SK-N-SH treated with all-trans-retinoic acid at 6 μM for 48 hours (cell line): ENCODE measurements around the gene DPP8.

Source experiments
- ATAC-seq: fragments of 200-7000 bp; cut with Tn5 transposase; 3 replicates; pipeline ENCODE4 v1.9.1; 2020; ENCODE audit warnings: mild to moderate bottlenecking, moderate library complexity
- ARNTL ChIP-seq: fragments of 450-650 bp; formaldehyde crosslinking; IDR thresholded peaks from 2 replicates; pipeline ENCODE4 v1.5.0; 2020; ENCODE audit warnings: low read depth, mild to moderate bottlenecking, moderate library complexity, borderline replicate concordance
- CREB5 ChIP-seq: fragments of 250-450 bp; sonication (Bioruptor Pico); IDR thresholded peaks from 2 replicates; pipeline ENCODE4 v1.5.1; 2020; ENCODE audit warnings: low read depth, mild to moderate bottlenecking, moderate library complexity
- CSDC2 ChIP-seq: fragments of 250-450 bp; sonication (Bioruptor Pico); IDR thresholded peaks from 2 replicates; pipeline ENCODE4 v1.5.0; 2020; ENCODE audit warnings: mild to moderate bottlenecking, moderate library complexity
- ESRRG ChIP-seq: fragments of 250-450 bp; sonication (Bioruptor Pico); IDR thresholded peaks from 2 replicates; pipeline ENCODE4 v1.6.1; 2021; ENCODE audit warnings: mild to moderate bottlenecking
- GLIS3 ChIP-seq: fragments of 250-450 bp; sonication (Bioruptor Pico); IDR thresholded peaks from 2 replicates; pipeline ENCODE4 v1.5.0; 2020; ENCODE audit warnings: mild to moderate bottlenecking, moderate library complexity
- ISL1 ChIP-seq: fragments of 250-450 bp; sonication (Bioruptor Pico); IDR thresholded peaks from 2 replicates; pipeline ENCODE4 v2.1.2; 2022; ENCODE audit warnings: mild to moderate bottlenecking, moderate library complexity
- OSR1 ChIP-seq: fragments of 250-450 bp; sonication (Bioruptor Pico); IDR thresholded peaks from 2 replicates; pipeline ENCODE4 v1.8.0; 2022; ENCODE audit warnings: moderate library complexity, mild to moderate bottlenecking, inconsistent platforms
- PATZ1 ChIP-seq: fragments of 250-450 bp; sonication (Bioruptor Pico); IDR thresholded peaks from 2 replicates; pipeline ENCODE4 v1.8.0; 2020; ENCODE audit warnings: mild to moderate bottlenecking, moderate library complexity, borderline replicate concordance
- POU6F1 ChIP-seq: fragments of 250-450 bp; sonication (Bioruptor Pico); IDR thresholded peaks from 2 replicates; pipeline ENCODE4 v1.8.0; 2021; ENCODE audit warnings: low read depth, mild to moderate bottlenecking, moderate library complexity, borderline replicate concordance
- PPARA ChIP-seq: fragments of 250-450 bp; sonication (Bioruptor Pico); IDR thresholded peaks from 2 replicates; pipeline ENCODE4 v1.5.0; 2020; ENCODE audit warnings: mild to moderate bottlenecking, borderline replicate concordance
- RARB ChIP-seq: fragments of 250-450 bp; sonication (Bioruptor Pico); IDR thresholded peaks from 2 replicates; pipeline ENCODE4 v1.8.0; 2021; ENCODE audit warnings: mild to moderate bottlenecking, moderate library complexity
- SNAI2 ChIP-seq: fragments of 250-450 bp; sonication (Bioruptor Pico); IDR thresholded peaks from 2 replicates; pipeline ENCODE4 v1.5.0; 2020; ENCODE audit warnings: mild to moderate bottlenecking, moderate library complexity
- TOX ChIP-seq: fragments of 250-450 bp; sonication (Bioruptor Pico); IDR thresholded peaks from 2 replicates; pipeline ENCODE4 v1.8.0; 2021; ENCODE audit warnings: mild to moderate bottlenecking, moderate library complexity, borderline replicate concordance
- TSHZ2 ChIP-seq: fragments of 250-450 bp; sonication (Bioruptor Pico); IDR thresholded peaks from 2 replicates; pipeline ENCODE4 v1.5.0; 2020; ENCODE audit warnings: mild to moderate bottlenecking, moderate library complexity
- ZC3H10 ChIP-seq: fragments of 250-450 bp; sonication (Bioruptor Pico); IDR thresholded peaks from 2 replicates; pipeline ENCODE4 v1.5.1; 2021; ENCODE audit warnings: mild to moderate bottlenecking, moderate library complexity
- ZFP3 ChIP-seq: fragments of 250-450 bp; sonication (Bioruptor Pico); IDR thresholded peaks from 2 replicates; pipeline ENCODE4 v1.5.0; 2020; ENCODE audit warnings: mild to moderate bottlenecking, moderate library complexity
- ZFP30 ChIP-seq: fragments of 450-650 bp; formaldehyde crosslinking; IDR thresholded peaks from 2 replicates; pipeline ENCODE4 v1.5.0; 2022; ENCODE audit warnings: mild to moderate bottlenecking, moderate library complexity
- ZNF565 ChIP-seq: fragments of 450-650 bp; formaldehyde crosslinking; conservative IDR thresholded peaks from 2 replicates; pipeline ENCODE4 v1.5.0; 2020; ENCODE audit warnings: low read depth, mild to moderate bottlenecking, moderate library complexity
- ZNF70 ChIP-seq: fragments of 450-650 bp; formaldehyde crosslinking; IDR thresholded peaks from 2 replicates; pipeline ENCODE4 v1.5.0; 2020; ENCODE audit warnings: mild to moderate bottlenecking, moderate library complexity
- ZNF8 ChIP-seq: fragments of 450-650 bp; formaldehyde crosslinking; IDR thresholded peaks from 2 replicates; pipeline ENCODE4 v1.5.0; 2020; ENCODE audit warnings: mild to moderate bottlenecking, moderate library complexity

Gene DPP8

GRCh38 chr15:65394936-65395335, 122.6 kb downstream of the DPP8 start:
- TF ChIP-seq OSR1 (CRISPR knock-in tag) (no peak), GLIS3 (CRISPR knock-in tag) (no peak), ARNTL (CRISPR knock-in tag) (no peak), TOX (CRISPR knock-in tag) (no peak), ESRRG (no peak), TSHZ2 (no peak), ZC3H10 (CRISPR knock-in tag) (no peak), ZFP30 (no peak), POU6F1 (no peak), CREB5 (CRISPR knock-in tag) (no peak), ZFP3 (CRISPR knock-in tag) (no peak), CSDC2 (CRISPR knock-in tag) (no peak), ISL1 (no peak)

GRCh38 chr15:65394280-65394789, 123.2 kb downstream of the DPP8 start:
- TF ChIP-seq ZNF565 (no peak), ZFP30 (no peak), OSR1 (CRISPR knock-in tag) (no peak), ZFP3 (CRISPR knock-in tag) (no peak), ARNTL (CRISPR knock-in tag) (no peak), RARB (CRISPR knock-in tag) (no peak), SNAI2 (CRISPR knock-in tag) (no peak)
- ATAC-seq: no peak

More at GRCh38 chr15:65394936-65395335, 122.6 kb downstream of the DPP8 start:
- no peak for ATAC-seq

GRCh38 chr15:65393557-65393956, 123.9 kb downstream of the DPP8 start:
- TF ChIP-seq CSDC2 (CRISPR knock-in tag) (no peak), POU6F1 (no peak), ESRRG (no peak), ZC3H10 (CRISPR knock-in tag) (no peak), PPARA (CRISPR knock-in tag) (no peak), GLIS3 (CRISPR knock-in tag) (no peak), ARNTL (CRISPR knock-in tag) (no peak), ZFP30 (no peak), TSHZ2 (no peak), ZFP3 (CRISPR knock-in tag) (no peak), ZNF565 (no peak), CREB5 (CRISPR knock-in tag) (no peak), RARB (CRISPR knock-in tag) (no peak), ZNF70 (CRISPR knock-in tag) (no peak), ZNF8 (CRISPR knock-in tag) (no peak), TOX (CRISPR knock-in tag) (no peak), PATZ1 (no peak)
- ATAC-seq: no peak
